ENCODE data around the gene SMIM27. TPM values are rescaled to one million over a fixed set of nuclear protein-coding genes. Genes with fewer than 3 reads are reported as not detected.

Gene SMIM27
- total RNA-seq, 2 experiments from 2014 or later, result 12.7 to 16.8 TPM

DNA sequence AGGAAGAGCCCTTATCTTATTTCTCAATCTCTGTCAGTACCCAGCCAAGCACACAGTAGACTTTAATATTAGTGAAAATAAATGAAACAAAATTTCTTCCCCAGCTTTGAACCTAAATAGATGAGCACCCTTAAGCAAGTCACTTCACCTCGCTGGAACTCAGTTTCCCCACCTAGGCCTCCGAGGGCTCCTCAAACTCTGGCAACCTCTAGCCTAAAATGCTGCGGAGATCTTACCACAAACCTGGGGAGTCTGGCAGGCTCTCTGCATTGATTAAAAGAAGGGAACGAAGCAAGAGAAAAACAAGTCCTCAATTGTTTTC is 26.5 kb upstream of the SMIM27 start:
- TF ChIP-seq CTCF (IDR thresholded peaks at IDR 0.05), result no peak
- Mint-ChIP-seq H3K4me3 (peak overlapping the region; percentile 96), H3K4me1 (ENCODE audit: low read depth) (peaks cover 57% of the 10 kb centered on the region), H3K9me3 (no peaks in the 10 kb centered on the region), H3K27me3 (no peaks in the 10 kb centered on the region), H3K36me3 (ENCODE audit: low read depth) (peaks cover 47% of the 10 kb centered on the region), H3K27ac (peak overlapping the region; percentile 93)
- no peak for ATAC-seq (ENCODE audit: poor library complexity)
- POLR2A ChIA-PET, result interaction anchor here (0.9 to 4.4 kb wide), 13 partner anchors 8 to 642 kb away, joined by 3 to 127 read pairs (median 6); partner anchors contain the start of genes ACO1, NDUFB6, SMIM27 and TOPORS
- Histone ChIP-seq H3K4me1 (ENCODE audit: insufficient read depth, low read length) (peaks cover 21% of the 10 kb centered on the region), H3K4me3 (ENCODE audit: low read length) (peak overlapping the region; percentile 91), H3K9me3 (ENCODE audit: control insufficient read depth in 1 of 2, insufficient read depth in 1 of 2, low read length in 2 of 2) (no peaks in the 10 kb centered on the region), H3K27ac (ENCODE audit: low read depth in 1 of 2, low read length in 2 of 2) (peak overlapping the region; percentile 83 to 91), H3K36me3 (ENCODE audit: insufficient read depth, low read length) (peaks cover 3% of the 10 kb centered on the region), H3K27me3 (ENCODE audit: control insufficient read depth in 1 of 2, insufficient read depth in 2 of 2, low read length in 2 of 2) (no peaks in the 10 kb centered on the region)
- DNase-seq, result no peak
- CTCF ChIA-PET, result interaction anchor here (0.6 to 3.1 kb wide), 13 partner anchors 12 to 146 kb away, joined by 3 to 35 read pairs (median 4); partner anchors contain the start of genes ACO1, NDUFB6, SMIM27 and TOPORS
- intact Hi-C loops (cut with DNase I, micrococcal nuclease), result loop anchor here (1.0 to 10.0 kb wide), 7 partner anchors 27 to 146 kb away; partner anchors contain the start of genes SMIM27 (in 1 of the 2) and TOPORS (in 1 of the 2)

- intact Hi-C loops (cut with DNase I, micrococcal nuclease), result loop anchor here (1.0 to 10.0 kb wide), 5 partner anchors 26 to 147 kb away; partner anchors contain the start of genes SMIM27 (in 1 of the 2) and TOPORS (in 1 of the 2)
- H3K36me3 Mint-ChIP-seq (ENCODE audit: low read depth), result peaks cover 47% of the 10 kb centered on the region
- H3K9me3 ChIP-seq (ENCODE audit: control insufficient read depth in 1 of 2, insufficient read depth in 1 of 2, low read length in 2 of 2), result no peaks in the 10 kb centered on the region
- H3K9me3 Mint-ChIP-seq, result no peaks in the 10 kb centered on the region
- ATAC-seq (ENCODE audit: poor library complexity) (peak; percentile 82), DNase-seq (peak; percentile 56 to 93 (median 72))
- H3K27ac ChIP-seq (ENCODE audit: low read depth in 1 of 2, low read length in 2 of 2), result peak within 1 kb of the TSS; percentile 83 to 91
- H3K4me3 Mint-ChIP-seq, result peak within 1 kb of the TSS; percentile 96
- no peaks in the 10 kb centered on the region for H3K27me3 Mint-ChIP-seq
- no peaks in the 10 kb centered on the region for H3K27me3 ChIP-seq (ENCODE audit: control insufficient read depth in 1 of 2, insufficient read depth in 2 of 2, low read length in 2 of 2)
- peak within 1 kb of the TSS; percentile 93 for H3K27ac Mint-ChIP-seq
- POLR2A ChIA-PET, result interaction anchor here (0.6 to 4.4 kb wide), 18 partner anchors 9 to 641 kb away, joined by 3 to 127 read pairs (median 4); partner anchors contain the start of genes ACO1, NDUFB6, SMIM27 and TOPORS
- H3K4me3 ChIP-seq (ENCODE audit: low read length), result peak within 1 kb of the TSS; percentile 91
- peaks cover 2% of the 10 kb centered on the region for H3K36me3 ChIP-seq (ENCODE audit: insufficient read depth, low read length)
- TF ChIP-seq CTCF (IDR thresholded peaks at IDR 0.05), result peak; percentile 72
- CTCF ChIA-PET, result interaction anchor here (0.7 to 3.1 kb wide), 14 partner anchors 12 to 147 kb away, joined by 3 to 35 read pairs (median 4); partner anchors contain the start of genes ACO1, NDUFB6, SMIM27 and TOPORS
- H3K4me1 ChIP-seq (ENCODE audit: insufficient read depth, low read length), result peaks cover 20% of the 10 kb centered on the region
- peaks cover 57% of the 10 kb centered on the region for H3K4me1 Mint-ChIP-seq (ENCODE audit: low read depth)
These were observed 26.0 kb upstream of the SMIM27 start, which contains the start of gene RIGI for GRCh38 chr9:32526041-32526706. Gene RIGI, minus strand, starts transcription at chr9:32526196. Its CDS starts 30 bp downstream, at chr9:32526166.

DNA sequence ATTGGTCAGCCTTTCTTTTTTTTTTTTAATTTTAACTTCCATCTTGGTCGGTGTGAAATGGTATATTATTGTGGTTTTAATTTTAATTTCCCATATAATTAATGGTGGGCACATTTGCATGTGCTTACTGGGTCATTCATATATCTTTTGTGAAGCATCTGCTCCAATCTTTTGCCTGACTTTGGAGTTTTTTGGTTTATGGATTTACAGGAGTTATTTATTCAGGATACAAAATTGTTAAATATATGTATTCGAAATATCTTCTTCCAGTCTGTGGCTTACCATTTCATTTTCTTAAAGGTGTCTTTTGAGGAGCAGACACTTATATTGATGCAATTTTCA is 25.4 kb upstream of the SMIM27 start:
- no peak for ATAC-seq (ENCODE audit: poor library complexity)
- H3K9me3 Mint-ChIP-seq, result no peaks in the 10 kb centered on the region
- peaks cover 52% of the 10 kb centered on the region for H3K4me1 Mint-ChIP-seq (ENCODE audit: low read depth)
- peaks cover 42% of the 10 kb centered on the region for H3K36me3 Mint-ChIP-seq (ENCODE audit: low read depth)
- no peak for DNase-seq
- Histone ChIP-seq H3K4me3 (ENCODE audit: low read length) (peak overlapping the region; percentile 91), H3K9me3 (ENCODE audit: control insufficient read depth in 1 of 2, insufficient read depth in 1 of 2, low read length in 2 of 2) (no peaks in the 10 kb centered on the region), H3K27me3 (ENCODE audit: control insufficient read depth in 1 of 2, insufficient read depth in 2 of 2, low read length in 2 of 2) (no peaks in the 10 kb centered on the region), H3K36me3 (ENCODE audit: insufficient read depth, low read length) (peaks cover 2% of the 10 kb centered on the region), H3K4me1 (ENCODE audit: insufficient read depth, low read length) (peaks cover 20% of the 10 kb centered on the region), H3K27ac (ENCODE audit: low read depth in 1 of 2, low read length in 2 of 2) (peak overlapping the region; percentile 83 to 91)
- H3K27me3 Mint-ChIP-seq, result no peaks in the 10 kb centered on the region
- peak overlapping the region; percentile 96 for H3K4me3 Mint-ChIP-seq
- peak overlapping the region; percentile 93 for H3K27ac Mint-ChIP-seq
- no peak for TF ChIP-seq CTCF (IDR thresholded peaks at IDR 0.05)
- ChIA-PET CTCF (interaction anchor here (1.1 to 3.1 kb wide), 10 partner anchors 13 to 147 kb away, joined by 3 to 35 read pairs (median 5); partner anchors contain the start of genes NDUFB6, SMIM27 and TOPORS), POLR2A (interaction anchor here (0.6 to 4.4 kb wide), 15 partner anchors 9 to 148 kb away, joined by 3 to 127 read pairs (median 5); partner anchors contain the start of genes ACO1, NDUFB6, SMIM27 and TOPORS)
- intact Hi-C loops (cut with DNase I, micrococcal nuclease), result loop anchor here (1.0 to 10.0 kb wide), 5 partner anchors 26 to 147 kb away; partner anchors contain the start of genes SMIM27 (in 1 of the 2) and TOPORS (in 1 of the 2)

All from CD4-positive, alpha-beta T cell (primary cell).